Measurements from ENCODE around the gene ACADVL.
"Not testable (repeated sequence)": the region's sequence is repeated elsewhere in the genome, so short reads cannot be mapped to it uniquely, and the experiment has no call there.

ACADVL gene

DNA sequence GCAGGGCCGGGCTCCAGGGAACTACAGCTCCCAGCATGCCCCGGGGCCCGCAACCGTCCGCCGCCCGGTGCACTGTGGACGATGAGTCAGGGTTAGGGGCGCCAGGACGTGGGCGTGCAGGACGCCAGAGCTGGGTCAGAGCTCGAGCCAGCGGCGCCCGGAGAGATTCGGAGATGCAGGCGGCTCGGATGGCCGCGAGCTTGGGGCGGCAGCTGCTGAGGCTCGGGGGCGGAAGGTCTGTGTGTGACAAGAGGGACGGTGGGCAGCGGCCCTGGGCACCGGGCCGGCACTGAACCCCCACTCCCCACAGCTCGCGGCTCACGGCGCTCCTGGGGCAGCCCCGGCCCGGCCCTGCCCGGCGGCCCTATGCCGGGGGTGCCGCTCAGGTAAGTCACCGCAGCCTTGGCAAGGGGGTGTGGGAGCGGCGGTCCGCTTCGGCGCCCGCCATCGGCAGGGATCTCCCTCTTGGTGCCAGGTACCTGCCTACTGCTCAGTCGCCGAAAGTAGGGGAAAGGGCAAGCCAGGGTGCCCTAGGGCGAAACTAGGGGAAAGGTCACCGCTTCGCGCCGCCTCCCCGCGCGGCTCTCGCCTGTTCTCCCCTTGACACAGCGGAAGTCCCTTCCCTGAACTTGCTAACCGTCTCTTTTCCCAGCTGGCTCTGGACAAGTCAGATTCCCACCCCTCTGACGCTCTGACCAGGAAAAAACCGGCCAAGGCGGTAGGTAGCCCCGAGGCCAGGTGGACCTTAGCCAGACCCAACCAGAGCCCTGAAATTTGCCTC lies at the start of gene ACADVL, which contains the start of gene DLG4:
Gene ACADVL (plus strand): TSS at position 127 of the 781 bp plus-strand sequence. CDS start 47 bp downstream, at position 174.
Gene DLG4 (minus strand): TSS at position 25 of the 781 bp plus-strand sequence.
- DNase-seq = peak; percentile 79 to 83

DNA sequence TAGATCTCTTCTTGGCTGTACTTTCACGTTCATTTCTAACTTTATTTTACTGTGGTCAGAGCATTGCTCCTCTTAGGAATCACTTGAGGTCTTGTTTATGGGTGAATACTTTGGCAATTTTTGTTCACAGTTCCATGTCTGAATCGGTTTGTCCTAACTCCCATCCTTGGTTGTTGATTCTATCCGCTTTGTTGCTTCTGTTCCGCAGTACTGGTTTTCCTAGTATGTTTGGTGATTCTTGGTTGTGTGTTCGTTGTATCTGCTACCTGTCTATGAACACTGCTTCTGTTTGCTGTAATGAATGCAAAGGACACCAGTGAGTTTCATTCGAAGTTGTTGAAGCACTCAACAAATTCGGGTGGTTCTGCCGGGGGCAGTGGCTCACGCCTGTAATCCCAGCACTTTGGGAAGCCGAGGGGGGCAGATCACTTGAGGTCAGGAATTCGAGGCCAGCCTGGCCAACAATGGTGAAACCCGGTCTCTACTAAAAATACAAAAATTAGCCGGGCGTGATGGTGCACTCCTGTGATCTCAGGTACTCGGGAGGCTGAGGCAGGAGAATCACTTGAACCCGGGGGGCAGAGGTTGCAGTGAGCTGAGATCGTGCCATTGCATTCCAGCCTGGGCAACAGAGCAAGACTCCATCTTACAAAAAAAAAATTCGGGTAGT lies 47.1 kb upstream of the ACADVL start:
- DNase-seq = not testable (repeated sequence)

DNA sequence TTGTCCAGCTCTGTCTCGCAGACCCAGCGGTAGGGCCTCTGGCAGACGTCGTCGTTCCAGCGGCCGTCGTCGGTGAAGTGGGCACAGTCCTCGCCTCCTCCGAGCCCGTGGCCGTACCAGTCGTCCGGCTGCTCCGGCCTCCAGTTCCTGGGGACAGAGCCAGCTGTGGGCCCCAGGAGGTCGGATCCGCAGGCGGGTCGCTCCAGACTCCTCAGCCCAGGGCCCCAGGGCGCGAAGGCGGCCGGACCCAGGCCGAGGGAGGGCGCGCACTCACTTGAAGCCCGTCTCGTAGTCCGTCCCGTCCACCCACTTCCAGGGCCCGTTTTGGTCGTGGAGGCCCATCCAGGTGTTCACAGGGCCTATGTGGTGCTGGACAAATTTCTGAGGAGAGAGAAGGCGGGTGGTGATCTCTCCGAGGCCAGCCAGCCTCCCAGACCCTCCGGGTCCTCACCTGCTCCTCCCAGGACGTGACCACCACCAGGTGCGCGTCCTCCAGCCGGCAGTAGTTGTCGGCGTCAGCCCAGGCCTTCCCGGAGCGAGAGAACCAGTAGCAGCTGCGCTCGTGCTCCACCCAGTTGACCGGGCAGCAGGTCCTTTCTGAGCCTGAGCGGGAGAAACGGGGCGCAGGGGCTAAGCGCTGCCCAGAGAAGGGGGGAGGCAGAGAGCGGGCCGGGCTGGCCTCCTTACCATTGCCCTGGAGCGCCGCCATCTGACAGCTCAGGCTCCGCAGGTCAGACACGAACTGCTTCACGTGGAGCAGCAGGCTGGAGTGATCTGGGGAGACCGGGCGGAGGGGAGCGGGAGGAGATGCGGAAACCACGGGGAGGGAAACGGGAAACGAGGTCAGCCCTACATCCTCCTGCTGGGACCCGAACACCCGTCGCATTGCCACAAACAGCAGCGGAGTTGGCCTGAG lies 45.8 kb upstream of the ACADVL start:
- peak; percentile 48 to 51 for DNase-seq

DNA sequence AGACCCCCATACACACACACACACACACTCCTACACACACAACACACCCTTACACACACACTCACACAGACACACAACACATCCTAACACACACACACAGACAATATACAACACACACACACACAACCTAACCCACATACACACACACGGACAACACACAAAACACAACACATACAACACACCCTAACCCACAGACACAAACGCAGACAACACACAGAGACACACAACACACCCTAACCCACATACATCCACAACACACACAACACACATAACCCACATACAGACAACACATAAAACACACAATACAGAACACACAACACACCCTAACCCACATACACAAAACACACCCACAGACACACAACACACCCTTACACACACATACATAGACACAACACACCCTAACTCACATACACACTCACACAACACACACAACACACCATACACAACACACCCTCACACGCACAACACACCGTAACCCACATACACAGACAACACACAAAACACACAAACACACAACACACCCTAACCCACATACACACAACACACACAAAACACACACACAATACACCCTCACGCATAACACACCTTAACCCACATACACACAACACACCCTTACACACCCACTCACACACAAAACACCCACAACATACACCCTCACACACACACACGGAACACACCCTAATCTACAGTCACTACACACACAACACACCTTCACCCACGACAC lies 45.0 kb upstream of the ACADVL start:
- DNase-seq = no peak

DNA sequence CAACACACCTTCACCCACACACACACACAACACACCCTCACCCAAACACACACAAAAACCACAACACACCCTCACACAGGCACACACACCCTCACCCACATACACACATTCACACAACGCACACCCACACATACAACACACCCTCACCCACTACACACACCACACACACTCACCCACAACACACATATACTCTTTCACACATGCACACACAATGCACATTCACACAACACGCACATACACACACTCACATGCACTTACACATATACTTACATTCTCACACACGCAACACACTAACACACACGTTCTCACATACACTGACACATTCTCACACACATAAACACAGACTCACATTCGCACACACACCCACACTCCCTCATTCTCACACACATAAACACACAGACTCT lies 44.4 kb upstream of the ACADVL start:
- DNase-seq = no peak

DNA sequence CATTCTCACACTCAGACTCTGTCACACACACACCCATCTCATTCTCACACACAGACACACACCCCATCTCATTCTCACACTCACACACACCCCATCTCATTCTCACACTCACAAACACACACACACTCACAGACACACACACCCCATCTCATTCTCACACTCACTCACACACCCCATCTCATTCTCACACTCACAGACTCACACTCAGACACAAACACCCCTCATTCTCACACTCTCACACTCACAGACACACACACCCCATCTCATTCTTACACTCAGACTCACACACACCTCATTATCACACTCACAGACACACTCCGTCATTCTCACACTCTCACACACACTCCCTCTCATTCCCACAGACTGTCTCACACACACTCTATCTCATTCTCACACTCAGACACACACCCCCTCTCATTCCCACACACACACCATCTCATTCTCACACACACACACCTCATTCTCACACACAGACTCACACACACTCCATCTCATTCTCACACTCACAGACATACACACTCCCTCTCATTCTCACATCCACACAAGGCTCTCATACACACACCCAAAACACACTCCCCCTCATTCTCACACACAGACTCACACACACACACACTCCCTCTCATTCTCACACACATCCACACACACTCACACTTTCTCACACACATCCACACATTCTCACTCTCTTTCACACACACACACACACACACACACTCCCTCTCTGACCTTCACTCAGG lies 43.5 kb upstream of the ACADVL start:
- DNase-seq = no peak

DNA sequence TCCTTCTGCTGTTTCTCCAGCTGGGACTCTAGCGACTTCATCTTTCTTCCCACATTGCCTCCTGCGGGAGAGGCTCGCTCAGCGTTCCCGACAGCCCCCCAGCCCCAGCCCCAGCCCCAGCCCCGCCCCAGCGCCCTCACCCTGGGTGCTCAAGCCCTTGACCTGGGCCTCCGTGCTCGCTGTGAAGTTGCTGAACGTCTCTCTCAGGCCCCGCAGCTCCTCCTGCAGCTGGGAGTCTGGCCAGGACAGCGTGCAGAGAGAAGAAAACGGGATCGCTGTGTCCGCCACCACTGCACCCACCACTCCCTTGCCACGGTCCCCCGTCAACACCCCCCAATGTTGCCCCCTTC lies 42.9 kb upstream of the ACADVL start:
- no peak for DNase-seq

DNA sequence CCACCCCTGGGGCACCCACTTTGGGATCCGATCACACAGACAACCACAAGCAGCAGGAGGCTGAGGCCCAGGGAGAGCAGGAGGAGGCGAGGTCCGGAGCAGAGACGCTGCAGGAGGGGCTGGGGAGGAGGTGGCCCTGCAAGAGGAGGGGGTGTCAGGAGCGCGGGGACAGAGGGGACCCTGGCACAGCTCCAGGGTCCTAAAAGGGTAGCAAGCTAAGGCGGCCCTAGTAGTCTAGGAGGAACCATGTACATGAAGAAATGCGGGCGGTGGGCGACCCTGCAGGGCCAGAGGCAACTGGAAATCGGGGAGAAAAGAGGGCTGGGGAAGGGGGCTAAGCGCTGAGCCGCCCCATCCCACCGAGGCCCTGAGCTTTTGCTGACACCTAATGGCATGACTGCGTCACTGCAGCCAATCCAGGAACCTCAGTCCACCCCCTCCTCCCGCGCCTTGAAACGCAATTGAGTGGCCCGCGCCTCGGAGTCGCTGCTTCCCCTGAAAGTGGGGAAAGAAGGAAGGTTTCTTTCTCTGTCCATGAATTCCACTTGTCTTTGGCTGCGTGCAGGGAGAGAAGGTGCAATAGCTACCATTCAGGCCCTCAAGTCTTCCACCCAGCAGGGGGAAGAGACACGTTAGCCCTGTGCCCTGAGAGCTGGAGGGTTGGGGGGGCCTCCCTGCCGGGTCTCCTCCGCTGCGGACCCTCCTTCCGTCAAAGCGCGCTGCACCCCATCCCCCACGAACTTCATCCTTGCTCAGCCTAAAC lies 42.4 kb upstream of the ACADVL start:
- peak; percentile 52 to 81 for DNase-seq

DNA sequence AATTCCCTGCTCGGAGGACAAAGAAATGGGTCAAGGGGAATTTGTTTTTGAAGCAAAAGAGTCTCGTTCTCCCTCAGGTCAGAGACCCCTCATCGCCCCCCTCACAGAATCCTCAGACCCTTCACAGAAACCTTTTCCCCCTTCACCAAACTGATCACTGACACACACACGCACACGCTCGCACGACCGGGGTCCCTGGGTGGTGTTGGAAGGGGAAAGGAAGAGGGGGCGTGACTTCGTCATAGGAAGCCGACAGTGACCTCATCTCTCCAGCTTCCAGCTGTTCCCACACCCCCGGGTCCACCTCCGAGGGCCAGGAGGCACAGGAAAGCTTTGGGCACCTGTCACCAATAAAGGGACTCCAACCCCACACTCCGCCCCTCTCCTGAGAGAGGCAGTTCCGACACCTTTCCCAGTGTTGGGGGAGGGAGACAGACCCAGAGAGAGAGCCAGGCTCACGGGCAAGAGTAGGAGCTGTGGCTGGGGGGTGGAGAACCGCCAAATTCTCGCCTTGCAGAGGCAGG lies 41.7 kb upstream of the ACADVL start:
- no peak for DNase-seq

DNA sequence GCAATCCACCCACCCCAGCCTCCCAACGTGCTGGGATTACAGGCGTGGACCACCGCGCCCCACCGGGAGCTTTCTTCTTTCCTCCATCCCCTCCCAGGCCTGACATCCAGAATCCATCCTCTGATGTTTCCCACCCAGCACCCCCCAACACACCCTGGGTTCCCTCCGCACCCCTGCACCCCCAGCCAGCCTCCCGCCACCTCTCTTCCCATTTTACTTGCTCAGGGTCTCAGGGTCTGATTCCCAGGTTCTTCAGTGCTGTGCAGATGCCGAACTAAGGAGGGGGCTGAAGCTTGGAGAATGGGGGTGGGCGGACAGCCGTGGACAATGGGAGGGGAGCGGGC lies 40.8 kb upstream of the ACADVL start:
- no peak for DNase-seq

DNA sequence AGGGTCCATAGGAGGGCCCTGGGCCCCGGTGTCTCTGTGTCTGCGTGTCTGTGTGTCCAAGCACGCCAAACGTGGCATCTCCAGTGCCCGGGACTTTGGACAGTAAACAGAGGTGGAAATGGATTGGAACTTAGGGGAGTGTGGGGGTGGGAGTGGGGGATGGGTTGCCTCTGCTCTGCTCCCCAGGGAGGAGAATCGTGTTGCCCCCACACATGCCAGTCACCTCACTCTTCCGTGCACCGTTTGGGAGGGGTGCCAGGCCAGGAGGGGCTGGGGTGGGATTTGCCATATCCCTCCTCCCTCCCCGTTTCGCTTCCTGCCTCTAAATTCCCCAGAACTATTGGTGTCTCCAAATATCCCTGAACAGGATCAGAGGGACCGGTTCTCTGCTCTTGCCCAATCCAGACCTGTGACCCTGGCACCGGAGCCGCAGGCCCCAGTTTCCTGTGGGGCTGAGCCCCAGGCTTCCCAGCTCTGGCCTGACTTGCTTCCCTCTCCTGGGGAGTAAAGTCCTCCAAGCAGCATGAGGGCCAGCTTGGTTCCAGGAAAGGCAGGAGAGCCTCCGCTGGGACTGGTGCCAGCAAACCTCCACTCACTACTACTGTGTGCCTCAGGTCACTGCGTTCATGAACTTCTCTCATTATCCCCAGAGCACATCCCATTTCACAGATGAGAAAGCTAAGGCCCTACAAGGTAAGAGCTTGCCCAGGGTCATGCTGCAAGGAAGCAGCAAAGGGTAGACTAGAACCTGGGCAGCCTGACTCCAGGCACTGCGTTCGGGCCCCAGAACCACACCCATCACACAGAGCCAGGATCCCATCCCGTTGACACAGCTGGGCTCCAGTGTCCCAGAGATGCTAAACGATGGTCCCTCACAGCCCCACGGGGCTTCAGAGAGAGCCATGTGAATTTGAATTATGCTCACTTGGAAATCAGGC lies 40.2 kb upstream of the ACADVL start, which contains the start of gene ASGR1:
Gene ASGR1 (minus strand): TSS at position 54 of the 938 bp plus-strand sequence. CDS start 807 bp downstream, outside the sequence.
- no peak for DNase-seq

DNA sequence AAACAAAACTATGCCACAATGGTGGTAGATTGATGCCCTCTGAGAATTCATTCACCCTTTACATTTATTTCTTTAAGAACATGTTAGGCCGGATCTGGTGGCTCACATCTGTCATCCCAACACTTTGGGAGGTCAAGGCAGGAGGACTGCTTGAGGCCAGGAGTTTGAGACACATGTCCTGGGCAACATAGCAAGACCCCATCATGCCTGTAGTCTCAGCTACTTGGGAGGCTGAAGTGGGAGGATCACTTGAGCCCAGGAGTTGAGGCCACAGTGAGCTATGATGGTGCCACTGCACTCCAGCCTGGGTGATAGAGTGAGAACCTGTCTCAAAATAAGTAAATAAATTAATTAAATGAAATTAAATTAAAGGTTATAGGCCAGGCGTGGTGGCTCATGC lies 37.6 kb upstream of the ACADVL start:
- not testable (repeated sequence) for DNase-seq

DNA sequence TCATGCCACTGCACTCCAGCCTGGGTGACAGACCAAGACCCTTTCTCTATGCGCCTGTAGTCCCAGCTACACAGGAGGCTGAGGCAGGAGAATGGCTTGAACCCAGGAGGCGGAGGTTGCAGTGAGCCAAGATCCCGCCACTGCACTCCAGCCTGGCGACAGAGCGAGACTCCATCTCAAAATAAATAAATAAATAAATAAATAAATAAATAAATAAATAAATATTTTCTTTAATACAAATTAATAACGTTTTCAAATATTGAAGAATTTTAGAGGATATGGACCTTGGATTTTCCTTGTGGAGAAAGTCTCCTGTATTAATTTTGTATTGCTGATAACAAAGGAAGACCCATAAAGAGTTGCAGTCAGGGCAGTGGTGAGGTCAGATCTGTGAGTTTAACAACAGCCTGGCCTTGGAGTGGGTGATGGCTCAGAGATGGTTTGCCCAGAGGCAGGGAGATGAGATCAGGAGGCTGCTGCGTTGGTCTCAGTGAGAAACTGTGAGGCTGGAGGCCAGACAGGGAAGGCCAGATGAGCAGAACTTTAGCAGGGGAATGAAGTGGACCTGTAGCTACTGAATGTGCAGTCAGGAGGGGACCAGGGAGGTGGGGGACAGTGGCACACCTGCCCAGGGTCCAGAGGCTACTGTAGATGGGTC lies 36.2 kb upstream of the ACADVL start:
- DNase-seq = no peak

DNA sequence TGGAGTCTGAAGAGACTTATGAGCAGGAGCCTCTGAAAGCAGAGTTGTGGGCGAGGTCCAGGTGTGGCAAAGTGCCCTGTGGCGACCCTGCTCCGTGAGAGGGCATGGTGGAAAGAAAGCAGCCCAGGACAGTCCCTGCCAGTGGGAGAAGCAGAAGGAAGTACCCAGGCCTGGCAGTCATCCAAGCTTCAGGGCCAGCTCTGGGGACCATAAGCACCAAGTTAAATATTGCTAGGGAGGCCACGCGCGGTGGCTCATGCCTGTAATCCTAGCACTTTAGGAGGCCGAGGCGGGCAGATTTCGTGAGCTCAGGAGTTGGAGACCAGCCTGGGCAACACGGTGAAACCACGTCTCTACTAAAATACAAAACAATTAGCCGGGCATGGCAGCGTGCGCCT lies 35.6 kb upstream of the ACADVL start:
- peak in 1 of 2 donors; percentile 35 for DNase-seq

DNA sequence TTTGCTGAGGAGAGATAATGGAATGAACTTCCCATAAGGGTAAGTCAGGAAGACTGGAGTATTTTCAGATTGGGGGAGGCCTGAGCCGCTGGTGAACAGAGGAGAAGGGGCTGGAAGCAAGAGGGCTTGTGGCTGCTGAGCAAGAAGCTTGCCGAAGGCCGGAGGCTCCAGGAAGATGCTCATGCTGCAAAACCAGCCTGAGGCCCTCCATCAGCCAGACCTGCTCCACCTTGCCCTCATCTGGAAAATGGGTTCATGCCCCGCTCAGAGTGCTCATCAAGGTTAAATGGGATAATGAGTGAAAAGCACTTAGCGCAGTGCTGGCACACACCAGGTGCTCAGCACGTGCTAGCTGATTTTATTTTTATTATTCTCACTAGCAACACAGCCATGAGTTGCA lies 35.1 kb upstream of the ACADVL start:
- DNase-seq = no peak

DNA sequence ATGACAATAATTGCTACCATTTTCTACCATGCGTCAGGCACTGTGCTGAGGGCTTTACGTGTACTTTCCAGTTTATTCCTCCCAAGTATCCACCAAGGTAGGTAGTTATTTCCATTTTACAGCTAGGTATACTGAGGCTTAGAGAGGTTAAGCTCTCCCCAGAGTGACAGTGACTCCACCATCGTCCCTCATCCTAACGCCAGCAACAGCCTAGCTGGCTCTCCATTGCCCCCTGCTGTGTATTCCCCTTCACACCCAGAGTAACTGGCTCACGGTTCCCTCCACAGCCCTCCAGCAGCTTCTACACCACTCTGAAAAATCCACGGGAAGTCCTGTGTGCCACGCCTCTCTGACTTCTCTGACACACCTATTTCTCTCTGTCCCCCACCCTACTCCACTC lies 33.5 kb upstream of the ACADVL start:
- peak; percentile 27 to 35 for DNase-seq

DNA sequence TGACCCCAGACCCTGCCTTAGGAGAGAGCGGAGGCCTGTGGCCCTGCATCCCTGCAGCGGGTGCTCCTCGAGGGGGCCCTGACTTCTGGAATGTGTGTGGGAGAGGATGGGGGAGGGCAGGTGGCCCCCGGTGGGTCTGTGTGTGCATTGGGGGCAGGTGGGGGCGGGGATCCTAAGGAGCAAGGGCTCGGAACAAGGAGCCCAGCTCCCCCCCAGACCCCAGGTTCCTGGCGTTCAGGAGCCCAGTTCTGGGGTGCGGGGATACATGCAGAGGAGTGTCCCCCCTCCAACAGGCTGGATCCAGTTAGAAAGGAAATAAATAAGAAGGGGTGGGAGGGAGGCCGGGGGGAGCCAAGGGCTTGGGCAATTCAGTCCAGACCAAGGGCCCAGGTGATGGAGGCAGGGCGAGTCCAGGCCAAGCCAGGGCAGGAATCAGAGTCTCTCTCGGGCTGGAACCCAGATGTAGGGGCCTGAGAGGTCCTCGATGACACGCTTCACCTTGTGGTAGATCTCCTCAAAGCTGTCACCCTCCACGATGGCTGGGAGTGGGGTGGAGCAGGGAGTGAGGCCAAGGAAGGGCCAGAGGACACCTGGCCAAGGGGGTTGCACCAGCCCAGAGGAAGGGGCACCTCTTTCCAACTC lies 29.3 kb upstream of the ACADVL start:
- no peak for DNase-seq

DNA sequence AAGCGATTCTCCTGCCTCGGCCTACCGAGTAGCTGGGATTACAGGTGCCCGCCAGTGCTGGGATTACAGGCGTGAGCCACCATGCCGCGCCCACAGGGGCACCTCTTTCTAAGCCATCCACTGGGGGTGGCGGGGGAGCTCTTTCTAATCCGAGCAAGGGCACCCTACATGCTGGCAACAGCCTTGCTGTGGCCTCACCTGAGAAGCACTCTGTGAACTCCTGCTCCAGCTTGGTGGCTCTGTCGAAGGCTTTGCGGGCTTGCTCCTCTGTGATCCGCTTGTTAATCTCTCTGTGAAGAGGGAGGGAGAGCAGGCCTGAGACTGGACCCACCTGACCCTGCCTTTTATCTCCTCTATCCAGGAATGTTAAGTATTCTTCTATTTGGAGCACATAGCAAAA lies 28.7 kb upstream of the ACADVL start:
- no peak for DNase-seq

Measured in inflammatory macrophage treated with lipopolysaccharide for 1 hour (primary cell).